H7 (cell line): ENCODE data around the gene ADCY9. TPM values are rescaled to one million over a fixed set of nuclear protein-coding genes. Genes with fewer than 3 reads are reported as not detected.
A peak's percentile ranks its signal among the peaks of the same experiment; 100 is the strongest.
"Not testable (repeated sequence)": the region's sequence is repeated elsewhere in the genome, so short reads cannot be mapped to it uniquely, and the experiment has no call there.

Experiments used
- DNase-seq: peaks from one replicate; pipeline ENCODE4 v3.0.0; 2012
- H3K27me3 ChIP-seq: 2 replicates; pipeline ENCODE4 v1.6.0; 2011; ENCODE audit warnings: mild to moderate bottlenecking, low read length; ENCODE audit not compliant: control insufficient read depth, insufficient read depth
- H3K36me3 ChIP-seq: replicated peaks from 2 replicates; pipeline ENCODE4 v1.5.1; 2011; ENCODE audit warnings: low read length; ENCODE audit not compliant: control insufficient read depth, insufficient read depth
- H3K4me3 ChIP-seq: 2 replicates; pipeline ENCODE4 v1.5.1; 2011; ENCODE audit warnings: low read depth, mild to moderate bottlenecking, control low read depth, low read length, moderate library complexity; ENCODE audit not compliant: insufficient read depth
- total RNA-seq: library from RNA; depleted of rRNA; stranded (reverse); fragments of >200 nt; shearing (Covaris generic); gene quantifications from 2 replicates; pipeline ENCODE4 v1.2.3, GENCODE V29; 2014

Gene ADCY9
- total RNA-seq, 1 experiment from 2014 or later, result 6.0 TPM

DNA sequence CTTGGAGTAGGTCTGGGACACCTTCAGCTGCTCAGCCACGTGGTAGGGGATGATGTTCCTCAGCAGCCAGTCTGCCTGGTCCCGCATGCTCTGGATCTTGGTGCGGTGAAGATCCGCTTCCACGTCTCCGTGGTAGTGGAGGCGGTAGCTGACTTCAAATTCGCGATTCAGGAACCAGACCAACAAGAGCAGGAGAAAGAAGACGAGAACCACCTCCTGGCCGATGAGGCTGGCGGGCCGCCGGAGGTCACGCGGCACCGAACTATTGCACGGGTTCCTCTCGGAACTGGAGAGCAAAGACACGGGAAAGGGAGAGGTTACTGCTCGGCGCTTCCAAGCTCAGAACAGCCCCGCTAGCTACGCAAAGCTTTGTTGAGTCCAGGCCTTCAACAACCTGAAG, 149.6 kb downstream of the ADCY9 start:
- Histone ChIP-seq H3K4me3 (no peak overlapping the region), H3K27me3 (no peaks in the 10 kb centered on the region), H3K36me3 (no peaks in the 10 kb centered on the region)
- no peak for DNase-seq

DNA sequence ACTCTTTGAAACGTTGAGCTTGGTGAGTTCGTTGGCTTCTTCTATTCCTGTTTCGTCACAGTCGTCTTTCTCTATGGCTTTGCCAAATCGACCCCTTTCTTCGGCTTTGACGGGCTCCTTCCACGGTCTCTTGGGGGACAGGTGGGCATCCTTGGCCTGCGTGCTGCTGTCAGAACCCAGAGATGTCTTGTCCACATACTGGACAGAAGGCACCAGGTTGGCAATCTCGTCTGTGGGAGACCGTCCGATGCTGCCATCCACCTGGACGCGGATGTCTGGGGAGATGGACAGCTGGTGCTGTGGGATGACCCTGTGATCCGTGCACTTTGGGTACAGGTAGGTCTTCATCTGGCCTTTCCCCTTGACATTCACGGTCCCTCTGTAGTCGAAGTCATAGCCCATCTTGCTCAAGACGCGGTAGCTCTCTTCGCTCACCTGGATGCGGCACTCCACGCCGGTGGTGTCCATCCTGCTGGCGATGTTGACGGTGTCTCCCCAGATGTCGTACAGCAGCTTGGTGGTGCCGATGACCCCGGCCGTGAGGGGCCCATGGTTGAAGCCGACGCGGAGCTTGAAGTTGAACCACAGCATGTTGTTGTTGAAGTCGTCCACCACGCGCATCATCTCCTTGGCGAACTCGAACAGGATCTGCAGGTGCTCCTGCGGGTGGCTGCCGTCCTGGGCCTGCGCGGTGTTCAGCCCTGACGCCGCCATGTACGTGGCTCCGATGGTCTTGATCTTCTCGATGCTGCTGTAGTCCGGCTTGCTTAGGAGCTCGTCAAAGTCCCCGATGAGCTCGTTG, 150.3 kb downstream of the ADCY9 start:
- H3K27me3 ChIP-seq, result no peaks in the 10 kb centered on the region
- no peak overlapping the region for H3K4me3 ChIP-seq
- no peaks in the 10 kb centered on the region for H3K36me3 ChIP-seq
- peak; percentile 18 for DNase-seq

- DNase-seq, result peak; percentile 23
- Histone ChIP-seq H3K36me3 (no peaks in the 10 kb centered on the region), H3K4me3 (no peak overlapping the region), H3K27me3 (no peaks in the 10 kb centered on the region)
Observed at GRCh38 chr16:3965306-3965705, 150.9 kb downstream of the ADCY9 start.

- no peaks in the 10 kb centered on the region for H3K36me3 ChIP-seq
- peak; percentile 46 for DNase-seq
- no peak overlapping the region for H3K4me3 ChIP-seq
- H3K27me3 ChIP-seq, result no peaks in the 10 kb centered on the region
Observed at GRCh38 chr16:3964686-3965290, 151.5 kb downstream of the ADCY9 start.

GRCh38 chr16:3963886-3964685, 152.2 kb downstream of the ADCY9 start:
- peak; percentile 42 for DNase-seq
- Histone ChIP-seq H3K4me3 (no peak overlapping the region), H3K27me3 (no peaks in the 10 kb centered on the region), H3K36me3 (no peaks in the 10 kb centered on the region)

GRCh38 chr16:3963203-3963602, 153.0 kb downstream of the ADCY9 start:
- Histone ChIP-seq H3K27me3 (no peaks in the 10 kb centered on the region), H3K4me3 (no peak overlapping the region), H3K36me3 (no peaks in the 10 kb centered on the region)
- DNase-seq, result peak; percentile 54

GRCh38 chr16:3961449-3961849, 154.8 kb downstream of the ADCY9 start:
- no peaks in the 10 kb centered on the region for H3K27me3 ChIP-seq
- peak; percentile 71 for DNase-seq
- H3K4me3 ChIP-seq, result no peak overlapping the region
- H3K36me3 ChIP-seq, result no peaks in the 10 kb centered on the region

DNA sequence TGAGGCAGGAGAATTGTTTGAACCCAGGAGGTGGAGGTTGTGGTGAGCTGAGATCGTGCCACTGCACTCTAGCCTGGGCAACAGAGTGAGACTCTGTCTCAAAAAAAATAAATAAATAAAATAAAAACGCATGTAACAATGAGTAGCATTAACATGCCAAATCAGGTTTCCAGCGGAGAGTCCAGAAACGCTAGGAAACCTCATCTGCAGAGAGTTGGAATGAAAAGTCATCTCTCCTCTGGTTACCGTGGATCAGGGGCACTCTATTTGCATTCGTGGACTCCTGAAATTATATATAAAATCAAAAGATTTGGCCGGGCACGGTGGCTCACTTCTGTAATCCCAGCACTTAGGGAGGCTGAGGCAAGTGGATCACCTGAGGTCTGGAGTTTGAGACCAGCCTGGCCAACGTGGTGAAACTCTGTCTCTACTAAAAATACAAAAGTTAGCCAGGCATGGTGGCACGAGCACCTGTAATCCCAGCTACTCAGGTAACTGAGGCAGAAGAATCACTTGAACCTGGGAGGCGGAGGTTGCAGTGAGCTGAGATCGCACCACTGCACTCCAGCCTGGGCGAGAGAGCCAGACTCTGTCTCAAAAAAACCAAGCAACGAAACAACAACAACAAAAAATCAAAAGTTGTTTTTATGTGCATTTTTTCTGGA, 156.2 kb downstream of the ADCY9 start:
- not testable (repeated sequence) for H3K27me3 ChIP-seq, H3K4me3 ChIP-seq, H3K36me3 ChIP-seq, DNase-seq

GRCh38 chr16:3959148-3959547, 157.1 kb downstream of the ADCY9 start:
- no peak for DNase-seq
- H3K27me3 ChIP-seq, result no peaks in the 10 kb centered on the region
- no peaks in the 10 kb centered on the region for H3K36me3 ChIP-seq
- H3K4me3 ChIP-seq, result no peak overlapping the region

GRCh38 chr16:3957344-3957980, 158.8 kb downstream of the ADCY9 start:
- Histone ChIP-seq H3K36me3 (no peaks in the 10 kb centered on the region), H3K4me3 (no peak overlapping the region), H3K27me3 (no peaks in the 10 kb centered on the region; the same call in 1 of the 2 replicates)
- DNase-seq, result no peak

GRCh38 chr16:3954411-3954921, 161.8 kb downstream of the ADCY9 start:
- no peaks in the 10 kb centered on the region for H3K36me3 ChIP-seq
- H3K4me3 ChIP-seq, result no peak overlapping the region
- H3K27me3 ChIP-seq, result no peaks in the 10 kb centered on the region; the same call in 1 of the 2 replicates
- no peak for DNase-seq

GRCh38 chr16:3953728-3954410, 162.4 kb downstream of the ADCY9 start:
- DNase-seq, result no peak
- H3K4me3 ChIP-seq, result no peak overlapping the region
- H3K27me3 ChIP-seq, result no peaks in the 10 kb centered on the region; the same call in 1 of the 2 replicates
- no peaks in the 10 kb centered on the region for H3K36me3 ChIP-seq

GRCh38 chr16:3952737-3953131, 163.5 kb downstream of the ADCY9 start:
- H3K36me3 ChIP-seq, result no peaks in the 10 kb centered on the region
- peak; percentile 55 for DNase-seq
- H3K27me3 ChIP-seq, result no peaks in the 10 kb centered on the region; the same call in 1 of the 2 replicates
- no peak overlapping the region for H3K4me3 ChIP-seq
